Mesothelial cell of epicardium (in vitro differentiated cells): Measurements from ENCODE around the gene BTG1. TPM values are rescaled to one million over a fixed set of nuclear protein-coding genes. Genes with fewer than 3 reads are reported as not detected.

ENCODE experiments used
- DNase-seq, 2 experiments: peaks; one replicate each; pipeline ENCODE4 v3.0.0; 2021; ENCODE audit warnings: low spot score in 2 of 2; ENCODE audit not compliant: unreplicated experiment in 2 of 2
- H3K27ac Mint-ChIP-seq: 2 replicates; pipeline ENCODE4 v1.8.0; 2021; ENCODE audit warnings: mixed read lengths
- H3K27me3 Mint-ChIP-seq: 2 replicates; pipeline ENCODE4 v1.8.0; 2021; ENCODE audit warnings: low read depth, mixed read lengths
- H3K36me3 Mint-ChIP-seq: 2 replicates; pipeline ENCODE4 v1.8.0; 2021; ENCODE audit warnings: mixed read lengths
- H3K4me1 Mint-ChIP-seq: 2 replicates; pipeline ENCODE4 v1.8.0; 2021; ENCODE audit warnings: mixed read lengths
- H3K4me3 Mint-ChIP-seq: 2 replicates; pipeline ENCODE4 v1.8.0; 2021; ENCODE audit warnings: mild to moderate bottlenecking, moderate library complexity, mixed read lengths
- H3K9me3 Mint-ChIP-seq: 2 replicates; pipeline ENCODE4 v1.8.0; 2021; ENCODE audit warnings: mixed read lengths
- total RNA-seq: library from RNA; stranded (reverse); gene quantifications from 3 replicates; pipeline ENCODE4 v1.2.1, GENCODE V29; 2021
- TF ChIP-seq, protein P1 (sequence below): fragments of 200-600 bp; sonication (generic); IDR thresholded peaks from one replicate; pipeline ENCODE4 v1.5.0; 2021; ENCODE audit warnings: antibody characterized with exemption; ENCODE audit not compliant: unreplicated experiment

BTG1 gene
- total RNA-seq, 1 donor from 2014 or later: 71.0 TPM

DNA sequence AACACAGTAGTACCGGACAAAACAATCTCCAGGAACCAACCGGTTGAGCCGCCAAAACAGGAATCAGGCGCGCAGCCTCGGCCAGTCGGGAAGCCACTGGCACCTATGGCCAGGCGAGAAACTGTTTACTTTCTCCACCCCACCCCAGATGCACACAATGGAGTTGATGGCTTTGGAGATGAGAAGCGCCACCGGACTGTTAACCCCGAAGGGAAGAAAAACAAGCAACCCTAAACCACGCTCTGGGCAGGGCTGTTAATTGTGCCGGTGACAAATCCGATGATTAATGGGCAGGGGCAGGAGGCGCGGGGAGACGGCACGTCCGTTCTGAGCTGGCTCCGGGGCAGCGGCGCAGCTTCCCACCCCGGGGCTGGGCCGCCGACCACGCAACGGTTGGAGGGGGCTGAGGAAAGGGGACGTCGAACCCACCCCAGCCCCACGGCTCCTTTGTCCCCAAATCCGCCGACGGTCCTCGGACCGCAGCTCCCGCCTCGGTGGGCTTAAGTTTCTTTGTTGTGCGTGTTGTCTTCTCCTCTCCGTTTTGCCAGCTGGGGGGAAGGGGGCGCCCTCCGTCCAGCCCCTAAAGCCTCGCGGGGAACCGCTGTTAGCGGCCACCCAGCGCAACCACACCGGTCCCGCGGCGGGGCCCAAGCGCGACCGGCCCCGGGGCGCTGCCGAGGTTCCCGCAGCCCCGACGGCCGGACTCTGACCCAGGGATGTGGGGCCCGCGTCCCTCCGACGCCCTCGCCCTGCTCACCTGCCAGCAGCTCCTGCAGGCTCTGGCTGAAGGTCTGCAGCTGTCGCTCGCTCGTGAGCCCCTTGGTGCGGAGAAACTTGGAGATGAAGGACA is 790 bp downstream of the BTG1 start:
- Mint-ChIP-seq H3K4me1 (peaks cover 71% of the 10 kb centered on the region), H3K27ac (peak overlapping the region; percentile 99), H3K27me3 (no peaks in the 10 kb centered on the region), H3K9me3 (no peaks in the 10 kb centered on the region), H3K36me3 (peaks cover 9% of the 10 kb centered on the region), H3K4me3 (peak overlapping the region; percentile 99)
- peak; percentile 30 to 66 for DNase-seq
- TF ChIP-seq, protein P1, sequence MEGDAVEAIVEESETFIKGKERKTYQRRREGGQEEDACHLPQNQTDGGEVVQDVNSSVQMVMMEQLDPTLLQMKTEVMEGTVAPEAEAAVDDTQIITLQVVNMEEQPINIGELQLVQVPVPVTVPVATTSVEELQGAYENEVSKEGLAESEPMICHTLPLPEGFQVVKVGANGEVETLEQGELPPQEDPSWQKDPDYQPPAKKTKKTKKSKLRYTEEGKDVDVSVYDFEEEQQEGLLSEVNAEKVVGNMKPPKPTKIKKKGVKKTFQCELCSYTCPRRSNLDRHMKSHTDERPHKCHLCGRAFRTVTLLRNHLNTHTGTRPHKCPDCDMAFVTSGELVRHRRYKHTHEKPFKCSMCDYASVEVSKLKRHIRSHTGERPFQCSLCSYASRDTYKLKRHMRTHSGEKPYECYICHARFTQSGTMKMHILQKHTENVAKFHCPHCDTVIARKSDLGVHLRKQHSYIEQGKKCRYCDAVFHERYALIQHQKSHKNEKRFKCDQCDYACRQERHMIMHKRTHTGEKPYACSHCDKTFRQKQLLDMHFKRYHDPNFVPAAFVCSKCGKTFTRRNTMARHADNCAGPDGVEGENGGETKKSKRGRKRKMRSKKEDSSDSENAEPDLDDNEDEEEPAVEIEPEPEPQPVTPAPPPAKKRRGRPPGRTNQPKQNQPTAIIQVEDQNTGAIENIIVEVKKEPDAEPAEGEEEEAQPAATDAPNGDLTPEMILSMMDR: no peak

- DNase-seq: peak in 1 of 2 experiments; percentile 42
- peak overlapping the region; percentile 99 for H3K27ac Mint-ChIP-seq
- peaks cover 9% of the 10 kb centered on the region for H3K36me3 Mint-ChIP-seq
- no peaks in the 10 kb centered on the region for H3K9me3 Mint-ChIP-seq
- TF ChIP-seq, protein P1: peak; percentile 65
- peaks cover 72% of the 10 kb centered on the region for H3K4me1 Mint-ChIP-seq
- no peaks in the 10 kb centered on the region for H3K27me3 Mint-ChIP-seq
- H3K4me3 Mint-ChIP-seq: peak overlapping the region; percentile 99
Observed at GRCh38 chr12:92143686-92144630, 1.7 kb downstream of the BTG1 start.

DNA sequence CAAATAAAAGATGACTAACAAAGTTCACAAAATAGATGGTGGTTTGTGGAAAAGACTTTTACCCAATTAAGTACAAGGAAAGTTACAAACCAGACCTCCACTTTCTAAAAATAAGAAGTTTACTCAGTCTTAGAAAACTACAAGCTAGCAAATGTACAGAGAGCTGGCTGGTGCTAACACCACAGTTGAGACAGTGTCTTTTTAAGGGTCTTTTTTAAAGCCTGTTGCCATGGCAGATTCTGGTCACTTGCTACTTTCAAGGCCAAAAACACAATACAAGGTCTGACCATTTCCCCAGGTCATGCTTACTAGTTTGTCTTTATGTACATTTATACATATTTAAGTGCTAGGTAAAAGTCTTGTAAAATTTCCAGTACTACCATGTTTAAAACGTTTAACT is 2.4 kb downstream of the BTG1 start:
- Mint-ChIP-seq H3K27ac (peak overlapping the region; percentile 99), H3K9me3 (no peaks in the 10 kb centered on the region), H3K4me1 (peaks cover 75% of the 10 kb centered on the region), H3K36me3 (peaks cover 9% of the 10 kb centered on the region), H3K4me3 (peak overlapping the region; percentile 99), H3K27me3 (no peaks in the 10 kb centered on the region)
- no peak for DNase-seq
- TF ChIP-seq, protein P1: no peak

GRCh38 chr12:92142251-92142926 is 3.3 kb downstream of the BTG1 start:
- no peak for DNase-seq
- peak overlapping the region; percentile 99 for H3K4me3 Mint-ChIP-seq
- H3K27me3 Mint-ChIP-seq: no peaks in the 10 kb centered on the region
- H3K4me1 Mint-ChIP-seq: peaks cover 77% of the 10 kb centered on the region
- peaks cover 9% of the 10 kb centered on the region for H3K36me3 Mint-ChIP-seq
- peak overlapping the region; percentile 40 for H3K27ac Mint-ChIP-seq
- no peaks in the 10 kb centered on the region for H3K9me3 Mint-ChIP-seq
- TF ChIP-seq, protein P1: no peak

GRCh38 chr12:92141591-92142121 is 4.0 kb downstream of the BTG1 start:
- DNase-seq: no peak
- Mint-ChIP-seq H3K4me3 (peak overlapping the region; percentile 99), H3K36me3 (peaks cover 9% of the 10 kb centered on the region), H3K27ac (no peak overlapping the region), H3K9me3 (no peaks in the 10 kb centered on the region), H3K4me1 (peaks cover 78% of the 10 kb centered on the region), H3K27me3 (no peaks in the 10 kb centered on the region)
- TF ChIP-seq, protein P1: no peak
